ENCODE results near the gene SLC39A11. TPM values are rescaled to one million over a fixed set of nuclear protein-coding genes. Genes with fewer than 3 reads are reported as not detected.

Gene SLC39A11
- total RNA-seq, 4 donors from 2014 or later: 55.1 to 123 (median 97.0) TPM

DNA sequence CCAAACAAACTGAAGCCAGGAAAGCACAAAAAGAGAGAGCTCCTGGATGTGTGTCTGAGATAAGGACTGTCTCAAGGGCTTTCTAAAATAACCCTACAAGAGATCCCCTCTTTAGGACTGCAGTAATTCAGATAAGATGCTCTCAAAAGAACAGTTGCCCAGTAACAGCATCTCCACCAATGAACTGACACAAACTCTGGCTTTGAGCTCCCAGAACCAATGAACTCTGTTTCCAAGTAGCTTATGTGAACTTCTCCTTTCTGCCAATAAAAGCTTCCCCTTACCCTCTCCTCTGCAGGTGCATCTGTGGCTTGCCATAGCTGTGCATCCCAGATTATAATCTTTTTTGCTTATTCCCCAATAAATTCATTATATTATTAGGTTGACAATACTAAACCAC is 421.5 kb downstream of the SLC39A11 start:
- Histone ChIP-seq H3K4me1 (no peaks in the 10 kb centered on the region), H3K9me3 (no peaks in the 10 kb centered on the region), H3K36me3 (no peaks in the 10 kb centered on the region), H3K27ac (no peak overlapping the region), H3K4me3 (replicated peaks in 1 of 3) (no peak overlapping the region), H3K27me3 (no peaks in the 10 kb centered on the region)
- TF ChIP-seq, protein P1, sequence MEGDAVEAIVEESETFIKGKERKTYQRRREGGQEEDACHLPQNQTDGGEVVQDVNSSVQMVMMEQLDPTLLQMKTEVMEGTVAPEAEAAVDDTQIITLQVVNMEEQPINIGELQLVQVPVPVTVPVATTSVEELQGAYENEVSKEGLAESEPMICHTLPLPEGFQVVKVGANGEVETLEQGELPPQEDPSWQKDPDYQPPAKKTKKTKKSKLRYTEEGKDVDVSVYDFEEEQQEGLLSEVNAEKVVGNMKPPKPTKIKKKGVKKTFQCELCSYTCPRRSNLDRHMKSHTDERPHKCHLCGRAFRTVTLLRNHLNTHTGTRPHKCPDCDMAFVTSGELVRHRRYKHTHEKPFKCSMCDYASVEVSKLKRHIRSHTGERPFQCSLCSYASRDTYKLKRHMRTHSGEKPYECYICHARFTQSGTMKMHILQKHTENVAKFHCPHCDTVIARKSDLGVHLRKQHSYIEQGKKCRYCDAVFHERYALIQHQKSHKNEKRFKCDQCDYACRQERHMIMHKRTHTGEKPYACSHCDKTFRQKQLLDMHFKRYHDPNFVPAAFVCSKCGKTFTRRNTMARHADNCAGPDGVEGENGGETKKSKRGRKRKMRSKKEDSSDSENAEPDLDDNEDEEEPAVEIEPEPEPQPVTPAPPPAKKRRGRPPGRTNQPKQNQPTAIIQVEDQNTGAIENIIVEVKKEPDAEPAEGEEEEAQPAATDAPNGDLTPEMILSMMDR (IDR thresholded peaks at IDR 0.05): no peak
- TF ChIP-seq POLR2A (IDR thresholded peaks at IDR 0.05): no peak
- intact Hi-C loops (cut with DNase I): no loop called here
- no peak for DNase-seq

DNA sequence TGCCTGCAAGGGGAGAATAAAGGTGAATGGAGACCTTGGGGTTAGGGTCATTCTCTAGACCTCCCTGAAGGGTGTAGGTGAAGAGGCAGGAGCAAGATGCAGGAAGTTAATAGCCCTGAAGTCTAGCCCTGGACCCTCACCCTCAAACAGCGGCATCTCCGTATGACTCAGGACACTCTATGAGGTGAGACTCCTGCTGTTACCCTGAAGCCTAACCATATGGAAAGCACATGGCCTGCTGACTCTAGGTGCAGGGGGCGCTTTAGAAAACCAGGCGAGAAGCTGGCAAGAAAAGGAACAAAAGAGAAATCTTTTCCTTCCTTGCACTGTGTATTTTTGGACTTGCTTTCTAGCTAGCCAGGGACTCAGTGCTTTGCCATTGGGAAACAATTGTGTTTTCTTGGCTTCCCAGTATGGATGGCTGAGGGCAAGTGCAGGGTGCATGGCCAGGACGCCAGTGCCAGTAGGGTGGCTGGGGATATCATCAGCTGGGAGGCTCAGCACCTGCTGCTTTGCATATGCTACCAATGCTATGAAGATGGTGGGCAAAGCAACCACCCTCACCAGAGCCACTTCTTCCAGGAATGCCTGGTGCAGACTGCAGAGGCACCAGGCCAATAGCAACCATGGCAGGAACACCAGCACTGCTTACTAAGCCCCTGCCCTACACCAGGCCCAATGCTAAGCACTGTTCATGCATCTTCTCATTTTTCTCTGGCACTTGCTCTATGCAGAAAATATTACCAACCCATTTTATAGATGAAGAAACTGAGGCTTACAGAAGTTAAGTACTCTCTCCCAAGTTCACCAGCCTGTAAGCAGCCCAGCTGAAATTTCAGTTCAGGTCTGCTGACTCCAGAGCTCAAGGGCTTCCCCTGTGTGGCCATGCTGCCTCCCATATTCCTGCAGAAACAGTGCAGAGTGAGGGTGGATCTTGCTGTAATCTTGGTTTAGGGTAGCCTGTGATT is 425.1 kb downstream of the SLC39A11 start:
- H3K27me3 ChIP-seq: no peaks in the 10 kb centered on the region
- H3K27ac ChIP-seq: no peak overlapping the region
- no peaks in the 10 kb centered on the region for H3K9me3 ChIP-seq
- intact Hi-C loops (cut with DNase I): no loop called here
- WGBS, 2 donors: 92% methylated on average over 5 of the region's 5 CpGs
- no peaks in the 10 kb centered on the region for H3K36me3 ChIP-seq
- DNase-seq: no peak
- TF ChIP-seq, protein P1 (IDR thresholded peaks at IDR 0.05): no peak
- TF ChIP-seq POLR2A (IDR thresholded peaks at IDR 0.05): no peak
- H3K4me1 ChIP-seq: no peaks in the 10 kb centered on the region
- no peak overlapping the region for H3K4me3 ChIP-seq (replicated peaks in 1 of 3)

DNA sequence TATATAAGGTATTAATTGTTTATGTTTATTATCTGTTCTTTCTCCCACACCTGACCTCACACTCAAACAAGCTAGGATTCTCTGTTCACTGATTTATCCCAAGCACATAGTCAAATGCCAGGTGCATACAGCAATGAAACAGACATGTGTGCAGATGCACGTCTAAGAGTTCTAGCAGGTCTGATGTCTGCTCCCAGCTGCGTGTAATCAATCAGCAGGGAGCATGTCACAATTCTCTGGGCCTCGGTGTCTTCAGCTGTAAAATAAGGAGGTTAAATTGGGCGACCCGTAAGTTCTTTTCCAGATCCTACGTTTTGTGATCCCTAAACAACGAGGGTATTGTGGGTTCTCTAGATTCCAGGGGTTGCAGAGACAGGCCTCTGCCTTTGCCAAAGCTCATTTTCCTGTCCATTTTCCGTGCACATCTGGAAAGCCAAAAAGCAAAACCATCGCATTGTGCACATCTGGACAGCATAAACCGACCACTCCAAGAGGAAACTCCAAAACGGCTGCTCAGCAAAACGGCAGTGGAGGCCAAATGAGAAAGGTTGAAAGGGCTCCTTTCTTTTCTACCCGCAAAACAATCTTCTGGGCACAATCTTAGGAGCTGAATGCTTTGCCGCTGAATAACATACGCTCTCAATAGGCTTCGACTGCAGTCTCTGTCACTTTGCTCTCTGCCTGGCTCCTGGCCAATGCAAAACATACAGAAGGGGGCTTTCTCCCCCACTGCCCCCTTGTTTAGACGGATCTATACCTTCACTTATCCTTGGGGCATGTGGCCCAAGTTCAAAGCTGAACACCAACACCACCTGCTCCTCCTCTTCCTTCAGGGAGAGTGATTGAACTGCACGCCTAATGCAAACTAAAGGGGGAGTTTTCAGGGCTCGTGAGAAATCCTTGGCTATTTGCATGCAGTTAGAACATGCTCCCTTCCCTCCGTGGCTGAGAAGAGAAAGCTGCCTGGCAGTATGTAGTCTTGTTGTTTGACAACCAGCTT is 426.3 kb downstream of the SLC39A11 start:
- Histone ChIP-seq H3K36me3 (no peaks in the 10 kb centered on the region), H3K27me3 (no peaks in the 10 kb centered on the region), H3K4me3 (replicated peaks in 1 of 3) (no peak overlapping the region), H3K4me1 (no peaks in the 10 kb centered on the region), H3K27ac (no peak overlapping the region), H3K9me3 (no peaks in the 10 kb centered on the region)
- intact Hi-C loops (cut with DNase I): no loop called here
- no peak for DNase-seq
- TF ChIP-seq, protein P1 (IDR thresholded peaks at IDR 0.05): no peak
- TF ChIP-seq POLR2A (IDR thresholded peaks at IDR 0.05): no peak
- WGBS, 2 donors: 64 to 68% methylated on average over 20 of the region's 20 CpGs

DNA sequence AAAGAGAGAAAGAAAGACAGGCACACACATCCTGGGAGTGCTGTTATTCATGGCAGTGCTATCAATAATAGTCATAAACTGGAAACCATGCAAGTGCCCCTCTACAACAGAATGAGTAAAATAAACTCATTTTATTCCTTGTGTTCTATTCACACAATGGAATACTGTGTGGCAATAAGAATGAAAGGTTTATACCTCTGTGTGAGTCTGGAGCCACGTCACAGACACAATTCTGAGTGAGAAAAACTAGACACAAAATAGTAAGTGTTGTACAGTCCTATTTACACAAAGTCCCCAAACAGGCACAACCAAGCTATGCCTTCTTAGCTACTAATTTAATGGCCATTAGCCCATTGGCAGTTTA is 429.7 kb downstream of the SLC39A11 start:
- Histone ChIP-seq H3K27ac (no peak overlapping the region), H3K4me1 (no peaks in the 10 kb centered on the region), H3K27me3 (no peaks in the 10 kb centered on the region), H3K4me3 (replicated peaks in 1 of 3) (no peak overlapping the region), H3K9me3 (no peaks in the 10 kb centered on the region), H3K36me3 (no peaks in the 10 kb centered on the region)
- no peak for TF ChIP-seq POLR2A (IDR thresholded peaks at IDR 0.05)
- TF ChIP-seq, protein P1 (IDR thresholded peaks at IDR 0.05): no peak
- intact Hi-C loops (cut with DNase I): no loop called here
- 90 to 98% methylated on average over 1 of the region's 1 CpG for WGBS, 2 donors
- no peak for DNase-seq

All from thyroid gland (tissue), 4 donors.